K562 (cell line): ENCODE measurements around the gene SFN. TPM values are rescaled to one million over a fixed set of nuclear protein-coding genes. Genes with fewer than 3 reads are reported as not detected.
A peak's percentile ranks its signal among the peaks of the same experiment; 100 is the strongest.

ENCODE experiments used
- CGGBP1 ChIP-seq: fragments of 250-450 bp; sonication (Bioruptor Pico); IDR thresholded peaks from 2 replicates; pipeline ENCODE4 v1.9.0; 2021; ENCODE audit warnings: mild to moderate bottlenecking
- CTCF ChIP-seq, 3 experiments: IDR thresholded peaks in 2 of 3; conservative IDR thresholded peaks in 1 of 3; 2 replicates each; pipeline ENCODE4 v1.5.1; 2011 to 2012; ENCODE audit warnings: low read length in 3 of 3, mild to moderate bottlenecking in 3 of 3, control low read depth in 2 of 3, improper control_type of control experiment in 1 of 3, inconsistent platforms in 1 of 3, low read depth in 1 of 3, mixed read lengths in 1 of 3, moderate library complexity in 1 of 3; ENCODE audit not compliant: insufficient read depth in 2 of 3
- GTF2F1 ChIP-seq: IDR thresholded peaks from 2 replicates; pipeline ENCODE4 v1.6.1; 2011; ENCODE audit warnings: low read depth, low read length, improper control_type of control experiment
- HDAC2 ChIP-seq: fragments of 450-650 bp; IDR thresholded peaks from 2 replicates; pipeline ENCODE4 v1.6.1; 2016; ENCODE audit warnings: mild to moderate bottlenecking
- MBD2 ChIP-seq: sonication (generic); IDR thresholded peaks from 2 replicates; pipeline ENCODE4 v1.6.1; 2016; ENCODE audit warnings: low read depth, borderline replicate concordance
- MYC ChIP-seq, 2 experiments: fragments of 250-450 bp in 1 of 2; sonication (Bioruptor Pico) in 1 of 2; IDR thresholded peaks; 2 replicates each; pipeline versions ENCODE4 v1.5.1 to v1.6.1; 2012 to 2021; ENCODE audit warnings: low read depth in 2 of 2, borderline replicate concordance in 1 of 2, improper control_type of control experiment in 1 of 2, low read length in 1 of 2, mild to moderate bottlenecking in 1 of 2, moderate library complexity in 1 of 2
- NR4A1 ChIP-seq, 2 experiments: fragments of 250-450 bp in 1 of 2; fragments of 450-650 bp in 1 of 2; sonication (Bioruptor Pico) in 1 of 2; IDR thresholded peaks; 2 replicates each; pipeline versions ENCODE4 v1.4.0 to v1.6.1; 2016 to 2020; ENCODE audit warnings: mild to moderate bottlenecking in 2 of 2, missing compliant biosample characterization in 1 of 2, missing genetic modification characterization in 1 of 2, moderate library complexity in 1 of 2
- POLR2AphosphoS5 ChIP-seq: IDR thresholded peaks from 2 replicates; pipeline ENCODE4 v1.6.1; 2011; ENCODE audit warnings: mild to moderate bottlenecking, low read depth, low read length, moderate library complexity; ENCODE audit not compliant: control insufficient read depth, insufficient read depth
- TGIF2 ChIP-seq: sonication (generic); formaldehyde crosslinking; IDR thresholded peaks from 2 replicates; pipeline ENCODE4 v1.8.1; 2022; ENCODE audit warnings: mild to moderate bottlenecking, missing genetic modification reagents, moderate library complexity
- XRCC5 ChIP-seq: fragments of 200-400 bp; formaldehyde crosslinking; IDR thresholded peaks from 2 replicates; pipeline ENCODE4 v1.6.1; 2017; ENCODE audit warnings: low read depth, mild to moderate bottlenecking, low read length
- ZBTB34 ChIP-seq: fragments of 250-450 bp; sonication (Bioruptor Pico); IDR thresholded peaks from 2 replicates; pipeline ENCODE4 v1.8.0; 2021; ENCODE audit warnings: mild to moderate bottlenecking, moderate library complexity
- ZFP36 ChIP-seq: fragments of 150-350 bp; IDR thresholded peaks from 2 replicates; pipeline ENCODE4 v1.6.1; 2018; ENCODE audit warnings: low read length, low read depth; ENCODE audit not compliant: partially characterized antibody
- ZNF512 ChIP-seq: IDR thresholded peaks from 2 replicates; pipeline ENCODE4 v1.6.1; 2016; ENCODE audit warnings: missing genetic modification characterization, missing compliant biosample characterization
- ZNF592 ChIP-seq: fragments of 450-650 bp; IDR thresholded peaks from 2 replicates; pipeline ENCODE4 v1.6.1; 2017; ENCODE audit warnings: antibody characterized with exemption, mild to moderate bottlenecking
- ZZZ3 ChIP-seq: fragments of 450-650 bp; IDR thresholded peaks from 2 replicates; pipeline ENCODE4 v1.6.1; 2016; ENCODE audit warnings: antibody characterized with exemption, mild to moderate bottlenecking, moderate library complexity
- polyA plus RNA-seq, 8 experiments: library from polyadenylated mRNA; depleted of rRNA in 4 of 8; stranded (reverse) in 5 of 8; unstranded in 3 of 8; fragments of >200 nt; fragmentation: Nextera tagmentation in 2 of 8; fragmentation: Illumina TruSeq in 1 of 8; extraction: Ambion mirVana in 2 of 8; extraction: Trizol in 1 of 8; gene quantifications; 2 replicates each; pipeline versions ENCODE4 v1.2.1 to v1.2.3, GENCODE V29; 2011 to 2014; ENCODE audit warnings: inconsistent platforms in 1 of 8, missing spikeins in 1 of 8
- total RNA-seq, 7 experiments: library from RNA; depleted of rRNA in 6 of 7; stranded (reverse); fragments of >200 nt in 6 of 7; fragmentation: Illumina TruSeq in 2 of 7; extraction: Trizol in 2 of 7; gene quantifications; 2 replicates each; pipeline versions ENCODE4 v1.2.1 to v1.2.3, GENCODE V29; 2011 to 2021; ENCODE audit warnings: low replicate concordance in 1 of 7

SFN gene
- total and polyA plus RNA-seq, 9 of the 15 experiments (the other 6 are each of a cell fraction or from before 2014, with no cell fraction given) = 0.10 to 3.8 (median 2.0) TPM

GRCh38 chr1:26900001-26900814 lies 37.3 kb downstream of the SFN start, which contains the start of gene GPATCH3 (continued):
- TF ChIP-seq GTF2F1 = peak; percentile 75; the same call in 1 of the 2 replicates
- 0 out of 2 replicates have a peak, but pooled peaks have one; percentile 51 for TF ChIP-seq ZNF512 (tag)
- TF ChIP-seq CGGBP1 (CRISPR knock-in tag) = 0 out of 2 replicates have a peak, but pooled peaks have one; percentile 39
- TF ChIP-seq CTCF (IDR thresholded peaks at IDR 0.05 in 2 of 3, conservative IDR thresholded peaks at IDR 0.05 in 1 of 3; ENCODE audit: insufficient read depth in 2 of 3, low read depth in 1 of 3, low read length in 3 of 3) = no peak
- peak; percentile 19; the same call in 1 of the 2 replicates for TF ChIP-seq MBD2
- no peak for TF ChIP-seq ZFP36
- no peak for TF ChIP-seq ZBTB34 (CRISPR knock-in tag)
- TF ChIP-seq ZZZ3 = peak; percentile 49; the same call in 1 of the 2 replicates
- TF ChIP-seq POLR2AphosphoS5 = peak; percentile 87; the same call in 1 of the 2 replicates
- TF ChIP-seq HDAC2 = peak; percentile 99
- TF ChIP-seq XRCC5 = no peak
- 0 out of 2 replicates have a peak, but pooled peaks have one; percentile 14 for TF ChIP-seq MYC (IDR thresholded peaks at IDR 0.05; ENCODE audit: low read depth, low read length)
- 0 out of 2 replicates have a peak, but pooled peaks have one; percentile 62 for TF ChIP-seq MYC (CRISPR knock-in tag; IDR thresholded peaks at IDR 0.05; ENCODE audit: borderline replicate concordance, low read depth)
- 0 out of 2 replicates have a peak, but pooled peaks have one; percentile 48 for TF ChIP-seq NR4A1 (CRISPR knock-in tag; IDR thresholded peaks at IDR 0.05)
- no peak for TF ChIP-seq NR4A1 (tag; IDR thresholded peaks at IDR 0.05)
- TF ChIP-seq TGIF2 (CRISPR knock-in tag) = no peak
- no peak; the same call in 1 of the 2 replicates for TF ChIP-seq ZNF592
